HepG2 (cell line): ENCODE results near the gene FAIM2. TPM values are rescaled to one million over a fixed set of nuclear protein-coding genes. Genes with fewer than 3 reads are reported as not detected.

Source experiments
- ATAC-seq: fragments of 200-7000 bp; cut with Tn5 transposase; 3 replicates; pipeline ENCODE4 v1.9.1; 2020; ENCODE audit warnings: mild to moderate bottlenecking, moderate library complexity
- BruUV-seq: library from RNA; stranded (reverse); fragments of 400-500 nt; replicated peaks from 2 replicates; lab custom pipeline; 2021; lab: Mats Ljungman, UMichigan
- CTCF ChIA-PET: fragments of 300-600 bp; formaldehyde crosslinking; extraction: SDS; loops from one replicate; lab custom pipeline; 2021; ENCODE audit warnings: low total read pairs, inconsistent platforms, low intra/inter-chr PET ratio; lab: Yijun Ruan, JAX
- POLR2A ChIA-PET: fragments of 350-600 bp; sonication (Branson Sonifier 250); formaldehyde crosslinking; loops from one replicate; lab custom pipeline; 2020; ENCODE audit warnings: antibody characterized with exemption, inconsistent platforms; lab: Yijun Ruan, JAX
- DNase-seq: peaks from one replicate; pipeline ENCODE4 v3.0.0-alpha.2; 2015; ENCODE audit warnings: low spot score
- FAIRE-seq: peaks from 3 replicates; lab custom pipeline; 2011; peaks lifted over from hg19 to GRCh38; lab: Jason Lieb, UNC
- H2AFZ ChIP-seq: one replicate; pipeline ENCODE4 v1.6.1; 2011; ENCODE audit warnings: low read length, inconsistent platforms
- H3K27ac ChIP-seq: fragments of 300-600 bp; 3 replicates; pipeline ENCODE4 v1.8.0; 2011; ENCODE audit warnings: mixed run types, mild to moderate bottlenecking, mixed read lengths, low read length, inconsistent platforms; ENCODE audit not compliant: insufficient read depth; ENCODE audit errors: extremely low read length
- H3K27me3 ChIP-seq, 2 experiments: fragments of 200-600 bp in 1 of 2; 2 replicates in 1 of 2; 3 replicates in 1 of 2; pipeline versions ENCODE4 v1.6.0 to v1.8.0; 2011; ENCODE audit warnings: low read length in 2 of 2, mild to moderate bottlenecking in 2 of 2, moderate library complexity in 2 of 2, inconsistent platforms in 1 of 2; ENCODE audit not compliant: insufficient read depth in 2 of 2, control insufficient read depth in 1 of 2
- H3K36me3 ChIP-seq, 2 experiments: fragments of 200-600 bp in 1 of 2; replicated peaks in 1 of 2; 2 replicates in 1 of 2; 3 replicates in 1 of 2; pipeline versions ENCODE4 v1.5.1 to v1.8.0; 2011; ENCODE audit warnings: low read length in 2 of 2, inconsistent platforms in 1 of 2; ENCODE audit not compliant: insufficient read depth in 2 of 2, control insufficient read depth in 1 of 2
- H3K4me1 ChIP-seq: 2 replicates; pipeline ENCODE4 v1.5.1; 2012; ENCODE audit warnings: low read length, inconsistent platforms; ENCODE audit not compliant: insufficient read depth
- H3K4me2 ChIP-seq: 2 replicates; pipeline ENCODE4 v1.6.0; 2011; ENCODE audit warnings: low read depth, low read length, inconsistent platforms
- H3K4me3 ChIP-seq, 3 experiments: fragments of 200-600 bp in 1 of 3; sonication (generic), shearing (Covaris generic) in 1 of 3; replicated peaks in 1 of 3; 2 replicates each; pipeline ENCODE4 v1.5.1; 2011 to 2016; ENCODE audit warnings: low read length in 3 of 3, inconsistent platforms in 2 of 3, low read depth in 2 of 3, mild to moderate bottlenecking in 2 of 3, control low read depth in 1 of 3, mixed read lengths in 1 of 3; ENCODE audit not compliant: insufficient read depth in 1 of 3
- H3K79me2 ChIP-seq: one replicate; pipeline ENCODE4 v1.6.1; 2011; ENCODE audit warnings: low read length, inconsistent platforms; ENCODE audit not compliant: insufficient read depth
- H3K9ac ChIP-seq: 2 replicates; pipeline ENCODE4 v1.6.0; 2011; ENCODE audit warnings: mild to moderate bottlenecking, low read depth, low read length, inconsistent platforms; ENCODE audit not compliant: insufficient read depth
- H3K9me3 ChIP-seq: 2 replicates; pipeline ENCODE4 v1.5.1; 2012; ENCODE audit warnings: mild to moderate bottlenecking, low read length
- H4K20me1 ChIP-seq: 2 replicates; pipeline ENCODE4 v1.6.0; 2011; ENCODE audit warnings: inconsistent platforms, mild to moderate bottlenecking, low read length, moderate library complexity; ENCODE audit not compliant: insufficient read depth
- CEBPG ChIP-seq: IDR thresholded peaks from 2 replicates; pipeline ENCODE4 v1.6.1; 2016
- CTCF ChIP-seq: sonication (generic); formaldehyde crosslinking; IDR thresholded peaks from 2 replicates; pipeline ENCODE4 v1.5.0; 2020; ENCODE audit warnings: mild to moderate bottlenecking, missing genetic modification reagents, moderate library complexity
- EED ChIP-seq: sonication (generic); formaldehyde crosslinking; IDR thresholded peaks from 2 replicates; pipeline ENCODE4 v1.5.0; 2020; ENCODE audit warnings: mild to moderate bottlenecking, missing genetic modification reagents
- ERF ChIP-seq: IDR thresholded peaks from 2 replicates; pipeline ENCODE4 v1.6.1; 2018; ENCODE audit warnings: missing biosample characterization, missing genetic modification reagents
- FOXO4 ChIP-seq: sonication (generic); formaldehyde crosslinking; conservative IDR thresholded peaks from 2 replicates; pipeline ENCODE4 v1.8.1; 2023; ENCODE audit warnings: missing genetic modification reagents
- HNRNPH1 ChIP-seq: fragments of 200-400 bp; formaldehyde crosslinking; optimal IDR thresholded peaks from 2 replicates; pipeline ENCODE3; 2017; ENCODE audit warnings: mild to moderate bottlenecking, low read depth, low read length
- MIXL1 ChIP-seq: IDR thresholded peaks from 2 replicates; pipeline ENCODE4 v1.6.1; 2016
- NFAT5 ChIP-seq: sonication (generic); formaldehyde crosslinking; IDR thresholded peaks from 2 replicates; pipeline ENCODE4 v1.4.0; 2020; ENCODE audit warnings: missing genetic modification reagents
- RAD21 ChIP-seq: fragments of 450-650 bp; formaldehyde crosslinking; IDR thresholded peaks from 2 replicates; pipeline ENCODE4 v1.5.0; 2020; ENCODE audit warnings: mild to moderate bottlenecking
- SOX6 ChIP-seq, 2 experiments: fragments of 450-650 bp in 1 of 2; sonication (generic) in 1 of 2; formaldehyde crosslinking in 1 of 2; IDR thresholded peaks; 2 replicates each; pipeline versions ENCODE4 v1.4.0 to v1.6.1; 2017 to 2020; ENCODE audit warnings: antibody characterized with exemption in 1 of 2, mild to moderate bottlenecking in 1 of 2, missing genetic modification reagents in 1 of 2
- STAG1 ChIP-seq: sonication (generic); formaldehyde crosslinking; IDR thresholded peaks from 2 replicates; pipeline ENCODE4 v1.4.0; 2020; ENCODE audit warnings: missing genetic modification reagents
- TBL1XR1 ChIP-seq: fragments of 150-350 bp; IDR thresholded peaks from 2 replicates; pipeline ENCODE4 v1.6.1; 2014; ENCODE audit warnings: borderline replicate concordance, low read length; ENCODE audit not compliant: partially characterized antibody
- ZNF34 ChIP-seq: sonication (generic); formaldehyde crosslinking; IDR thresholded peaks from 2 replicates; pipeline ENCODE4 v1.4.0; 2020; ENCODE audit warnings: mild to moderate bottlenecking, missing genetic modification reagents, borderline replicate concordance
- ZNF558 ChIP-seq: sonication (generic); formaldehyde crosslinking; IDR thresholded peaks from 2 replicates; pipeline ENCODE4 v1.9.0; 2022; ENCODE audit warnings: mild to moderate bottlenecking, missing genetic modification reagents, borderline replicate concordance
- WGBS: methylation state at CpG from one replicate; pipeline ENCODE4 v1.1.6; 2017; ENCODE audit warnings: low lambda C conversion rate; 5-methylcytosine and 5-hydroxymethylcytosine counted together
- in situ Hi-C: cut with HindIII; loops from 2 replicates; pipeline ENCODE4 v1.10.0; 2017; ENCODE audit warnings: low pct_unique_long_range_greater_than_20kb; ENCODE audit not compliant: extremely low pct_ligation_motif_present
- intact Hi-C: fragments of 100-400 bp; cut with micrococcal nuclease; formaldehyde crosslinking; loops from one replicate; pipeline ENCODE4 v1.10.0; 2022; ENCODE audit not compliant: unreplicated experiment
- polyA plus RNA-seq, 8 experiments: library from polyadenylated mRNA; depleted of rRNA in 3 of 8; stranded (reverse) in 7 of 8; unstranded in 1 of 8; fragments of >200 nt; fragmentation: Illumina TruSeq in 4 of 8; extraction: Trizol in 4 of 8; gene quantifications; 2 replicates each; pipeline versions ENCODE4 v1.2.1 to v1.2.3, GENCODE V29; 2011 to 2016; ENCODE audit warnings: low read depth in 4 of 8, missing spikeins in 1 of 8, mixed read lengths in 1 of 8; ENCODE audit not compliant: insufficient read depth in 1 of 8
- total RNA-seq, 5 experiments: library from RNA; depleted of rRNA; stranded (reverse); fragments of >200 nt; fragmentation: Illumina TruSeq; extraction: Trizol; gene quantifications; 2 replicates each; pipeline ENCODE4 v1.2.3, GENCODE V29; 2016; ENCODE audit warnings: low read depth in 1 of 5

The FAIM2 gene
- total and polyA plus RNA-seq, 2 of the 13 experiments (the other 11 are each of a cell fraction or from before 2014, with no cell fraction given) = not detected

GRCh38 chr12:49838973-49839633 lies 64.6 kb downstream of the FAIM2 start:
- no peaks in the 10 kb centered on the region for H3K36me3 ChIP-seq
- ChIA-PET CTCF (interaction anchor here (1.1 to 3.0 kb wide), 3 partner anchors 10 to 76 kb away, joined by 3 to 39 read pairs (median 6); no protein-coding TSS in a partner anchor), POLR2A (interaction anchor here (2.2 kb wide), 1 partner anchor 11 kb away, joined by 15 read pairs; the partner anchor contains the start of gene NCKAP5L)
- ATAC-seq (peak; percentile 32), DNase-seq (peak; percentile 43), FAIRE-seq (peak; percentile 53)
- in situ Hi-C loops (loop anchor here (10.0 kb wide), 1 partner anchor 64 kb away; no protein-coding TSS in a partner anchor), intact Hi-C loops (loop anchor here (1.0 kb wide), 2 partner anchors 63 to 195 kb away; no protein-coding TSS in a partner anchor)
- no TSS peak for BruUV-seq
- H3K79me2 ChIP-seq = peaks cover 7% of the 10 kb centered on the region
- H3K27ac ChIP-seq = no peak overlapping the region
- H3K4me3 ChIP-seq = no peak overlapping the region
- H4K20me1 ChIP-seq = no peaks in the 10 kb centered on the region
- no peak overlapping the region for H2AFZ ChIP-seq
- no peaks in the 10 kb centered on the region; a peak in 1 of 5 replicates for H3K27me3 ChIP-seq
- WGBS = 84% methylated on average over 3 of the region's 3 CpGs
- H3K4me2 ChIP-seq = no peak overlapping the region
- H3K9me3 ChIP-seq = no peaks in the 10 kb centered on the region
- peaks cover 19% of the 10 kb centered on the region for H3K4me1 ChIP-seq
- no peak overlapping the region for H3K9ac ChIP-seq
- no peak for TF ChIP-seq HNRNPH1
- peak; percentile 83 for TF ChIP-seq STAG1 (CRISPR knock-in tag)
- 0 out of 2 replicates have a peak, but pooled peaks have one; percentile 39 for TF ChIP-seq CEBPG (CRISPR knock-in tag)
- TF ChIP-seq RAD21 (CRISPR knock-in tag) = peak; percentile 78
- no peak for TF ChIP-seq NFAT5 (CRISPR knock-in tag)
- TF ChIP-seq EED (CRISPR knock-in tag) = no peak
- TF ChIP-seq MIXL1 = 0 out of 2 replicates have a peak, but pooled peaks have one; percentile 21
- TF ChIP-seq ZNF34 (CRISPR knock-in tag) = no peak
- TF ChIP-seq SOX6 (IDR thresholded peaks at IDR 0.05) = no peak
- no peak for TF ChIP-seq SOX6 (CRISPR knock-in tag; IDR thresholded peaks at IDR 0.05)
- no peak for TF ChIP-seq FOXO4
- no peak for TF ChIP-seq ZNF558 (CRISPR knock-in tag)
- peak; percentile 81 for TF ChIP-seq CTCF (CRISPR knock-in tag)
- no peak for TF ChIP-seq TBL1XR1
- TF ChIP-seq ERF (CRISPR knock-in tag) = no peak
